Left lung (tissue), 10 donors: Measurements from ENCODE around the gene SPATA13. TPM values are rescaled to one million over a fixed set of nuclear protein-coding genes. Genes with fewer than 3 reads are reported as not detected.

Source experiments
- ATAC-seq: fragments of 200-7000 bp; cut with Tn5 transposase; one replicate; pipeline ENCODE4 v1.9.1; 2020; ENCODE audit warnings: moderate library complexity
- DNase-seq, 4 donors: peaks; one replicate each; pipeline ENCODE4 v3.0.0-alpha.2; 2013 to 2020
- H3K27ac ChIP-seq, 2 donors: fragments of 200-600 bp; sonication (generic) in 1 of 2; one replicate each; pipeline versions ENCODE4 v1.5.0 to v1.8.0; 2020 to 2021
- H3K27me3 ChIP-seq, 2 donors: fragments of 200-600 bp; sonication (generic) in 1 of 2; one replicate each; pipeline versions ENCODE4 v1.5.0 to v1.8.0; 2020 to 2021
- H3K36me3 ChIP-seq, 2 donors: fragments of 200-600 bp; sonication (generic) in 1 of 2; one replicate each; pipeline versions ENCODE4 v1.5.0 to v1.8.0; 2020 to 2021
- H3K4me1 ChIP-seq, 2 donors: fragments of 200-600 bp; one replicate each; pipeline ENCODE4 v1.8.0; 2021
- H3K4me3 ChIP-seq, 2 donors: fragments of 200-600 bp; sonication (generic) in 1 of 2; one replicate each; pipeline versions ENCODE4 v1.5.0 to v1.8.0; 2020 to 2021; ENCODE audit warnings: mild to moderate bottlenecking in 1 of 2
- H3K9me3 ChIP-seq, 2 donors: fragments of 200-600 bp; sonication (generic) in 1 of 2; one replicate each; pipeline versions ENCODE4 v1.5.0 to v1.8.0; 2020 to 2021
- CTCF ChIP-seq, 2 donors: fragments of 200-600 bp; sonication (generic) in 1 of 2; IDR thresholded peaks; one replicate each; pipeline versions ENCODE4 v1.5.0 to v1.8.0; 2021; ENCODE audit warnings: antibody characterized with exemption in 2 of 2
- intact Hi-C, 2 donors: fragments of 100-400 bp; cut with DNase I; formaldehyde crosslinking; loops; one replicate each; pipeline versions ENCODE4 v1.11.2 to v1.14.2; 2022
- polyA plus RNA-seq, 6 donors: library from polyadenylated mRNA; unstranded; fragments of 120-200 nt; gene quantifications; one replicate each; pipeline ENCODE4 v1.2.1, GENCODE V29; 2013; ENCODE audit not compliant: insufficient read length in 6 of 6
- total RNA-seq, 2 donors: library from RNA; stranded (reverse); fragmentation: NEBNext Ultra II Directional; extraction: Animal tissue kit (Norgen Biotek cat#: 25700); gene quantifications; one replicate each; pipeline ENCODE4 v1.2.1, GENCODE V29; 2021
- donor health status: DM: no; HTN: yes; CAD: no.
- donor health status: DM: no; HTN: no; CAD: no.

SPATA13 gene
- total and polyA plus RNA-seq, 8 donors = 11.4 to 31.4 (median 14.7) TPM

- intact Hi-C loops = no loop called here
- Histone ChIP-seq H3K27me3 (peaks cover 0 to 16% of the 10 kb centered on the region in 2 donors), H3K36me3 (no peaks in the 10 kb centered on the region), H3K4me1 (peaks cover 0 to 19% of the 10 kb centered on the region in 2 donors), H3K9me3 (no peaks in the 10 kb centered on the region), H3K4me3 (no peak overlapping the region), H3K27ac (no peak overlapping the region)
- TF ChIP-seq CTCF (IDR thresholded peaks at IDR 0.05) = no peak
- ATAC-seq = no peak
- DNase-seq = no peak
These were observed 5.2 kb downstream of the SPATA13 start for GRCh38 chr13:24165746-24166145.

GRCh38 chr13:24166561-24166960 is 6.0 kb downstream of the SPATA13 start:
- no peak overlapping the region for H3K4me3 ChIP-seq
- H3K36me3 ChIP-seq = no peaks in the 10 kb centered on the region
- intact Hi-C loops = no loop called here
- peaks cover 0 to 8% of the 10 kb centered on the region in 2 donors for H3K27me3 ChIP-seq
- no peak for ATAC-seq
- H3K27ac ChIP-seq = no peak overlapping the region
- H3K9me3 ChIP-seq = no peaks in the 10 kb centered on the region
- H3K4me1 ChIP-seq = peaks cover 0 to 11% of the 10 kb centered on the region in 2 donors
- DNase-seq = no peak
- no peak for TF ChIP-seq CTCF (IDR thresholded peaks at IDR 0.05)

- Histone ChIP-seq H3K27me3 (no peaks in the 10 kb centered on the region), H3K4me1 (no peaks in the 10 kb centered on the region), H3K9me3 (no peaks in the 10 kb centered on the region), H3K4me3 (no peak overlapping the region), H3K36me3 (no peaks in the 10 kb centered on the region), H3K27ac (peak overlapping the region in 1 of 2 donors; percentile 29)
- intact Hi-C loops = no loop called here
- DNase-seq (no peak), ATAC-seq (no peak)
- TF ChIP-seq CTCF (IDR thresholded peaks at IDR 0.05) = no peak
These were observed 7.3 kb downstream of the SPATA13 start for GRCh38 chr13:24167666-24168391.

- no peak for ATAC-seq
These were observed 7.9 kb downstream of the SPATA13 start for GRCh38 chr13:24168392-24168750.

GRCh38 chr13:24168979-24169378 is 8.5 kb downstream of the SPATA13 start:
- ATAC-seq = no peak

More at GRCh38 chr13:24168392-24168750, 7.9 kb downstream of the SPATA13 start:
- DNase-seq = no peak
- intact Hi-C loops = no loop called here
- H3K36me3 ChIP-seq = no peaks in the 10 kb centered on the region
- no peaks in the 10 kb centered on the region for H3K4me1 ChIP-seq
- no peak overlapping the region for H3K4me3 ChIP-seq
- no peaks in the 10 kb centered on the region for H3K27me3 ChIP-seq
- peak overlapping the region in 1 of 2 donors; percentile 29 for H3K27ac ChIP-seq
- H3K9me3 ChIP-seq = no peaks in the 10 kb centered on the region
- no peak for TF ChIP-seq CTCF (IDR thresholded peaks at IDR 0.05)

More at GRCh38 chr13:24168979-24169378, 8.5 kb downstream of the SPATA13 start:
- H3K27ac ChIP-seq = no peak overlapping the region
- DNase-seq = no peak
- no peaks in the 10 kb centered on the region for H3K36me3 ChIP-seq
- TF ChIP-seq CTCF (IDR thresholded peaks at IDR 0.05) = no peak
- H3K27me3 ChIP-seq = no peaks in the 10 kb centered on the region
- H3K9me3 ChIP-seq = no peaks in the 10 kb centered on the region
- no peak overlapping the region for H3K4me3 ChIP-seq
- no peaks in the 10 kb centered on the region for H3K4me1 ChIP-seq
- intact Hi-C loops = no loop called here
